GM12878 (cell line): ENCODE measurements around the gene GGPS1. TPM values are rescaled to one million over a fixed set of nuclear protein-coding genes. Genes with fewer than 3 reads are reported as not detected.

Source experiments
- ATAC-seq: fragments of 200-7000 bp; cut with Tn5 transposase; 3 replicates; pipeline ENCODE4 v1.9.1; 2020; ENCODE audit warnings: mild to moderate bottlenecking, moderate library complexity
- BruUV-seq: library from RNA; stranded (reverse); fragments of 400-500 nt; replicated peaks from 2 replicates; lab custom pipeline; 2021; lab: Mats Ljungman, UMichigan
- CTCF ChIA-PET: fragments of 300-600 bp; sonication (Branson Sonifier 250); formaldehyde crosslinking; extraction: SDS; loops from one replicate; lab custom pipeline; 2021; ENCODE audit warnings: inconsistent platforms; lab: Yijun Ruan, JAX
- POLR2A ChIA-PET: fragments of 350-600 bp; formaldehyde crosslinking; extraction: SDS; loops from one replicate; lab custom pipeline; 2021; ENCODE audit warnings: inconsistent platforms; lab: Charles Lee
- RAD21 ChIA-PET: fragments of 300-600 bp; sonication (Branson Sonifier 250); formaldehyde crosslinking; loops from one replicate; lab custom pipeline; 2023; ENCODE audit warnings: antibody characterized with exemption; ENCODE audit not compliant: unreplicated experiment; lab: Charles Lee
- SMC1A ChIA-PET: fragments of 300-600 bp; sonication (Branson Sonifier 250); formaldehyde crosslinking; loops from one replicate; lab custom pipeline; 2023; ENCODE audit not compliant: unreplicated experiment, uncharacterized antibody; lab: Charles Lee
- DNase-seq: peaks from one replicate; pipeline ENCODE4 v3.0.0-alpha.2; 2011; ENCODE audit warnings: low read depth, low spot score
- FAIRE-seq: peaks from 3 replicates; lab custom pipeline; 2011; peaks lifted over from hg19 to GRCh38; lab: Jason Lieb, UNC
- H2AFZ ChIP-seq: 2 replicates; pipeline ENCODE4 v1.6.0; 2011; ENCODE audit warnings: low read depth, low read length, control low read depth; ENCODE audit not compliant: control insufficient read depth
- H3K27ac ChIP-seq: 2 replicates; pipeline ENCODE4 v1.5.1; 2011; ENCODE audit warnings: control low read depth; ENCODE audit not compliant: control insufficient read depth, insufficient read depth
- H3K27me3 ChIP-seq, 2 experiments: replicated peaks in 1 of 2; 2 replicates each; pipeline versions ENCODE4 v1.6.0 to v1.6.1; 2011; ENCODE audit warnings: low read length in 1 of 2; ENCODE audit not compliant: control insufficient read depth in 2 of 2, insufficient read depth in 2 of 2
- H3K36me3 ChIP-seq, 2 experiments: 2 replicates each; pipeline ENCODE4 v1.5.1; 2011; ENCODE audit warnings: low read length in 1 of 2; ENCODE audit not compliant: control insufficient read depth in 2 of 2, insufficient read depth in 2 of 2
- H3K4me1 ChIP-seq: 2 replicates; pipeline ENCODE4 v1.6.1; 2011; ENCODE audit warnings: mild to moderate bottlenecking, low read length, moderate library complexity, mixed read lengths; ENCODE audit not compliant: control insufficient read depth, insufficient read depth
- H3K4me2 ChIP-seq: 2 replicates; pipeline ENCODE4 v1.6.0; 2011; ENCODE audit warnings: control low read depth; ENCODE audit not compliant: control insufficient read depth, insufficient read depth
- H3K4me3 ChIP-seq: fragments of 200-600 bp; sonication (generic); 2 replicates; pipeline ENCODE4 v1.5.1; 2016
- H3K79me2 ChIP-seq: 2 replicates; pipeline ENCODE4 v1.6.0; 2011; ENCODE audit warnings: low read length; ENCODE audit not compliant: control insufficient read depth, insufficient read depth
- H3K9ac ChIP-seq: 2 replicates; pipeline ENCODE4 v1.8.0; 2011; ENCODE audit warnings: low read length, control low read depth, mixed read lengths; ENCODE audit not compliant: control insufficient read depth, insufficient read depth
- H3K9me3 ChIP-seq: replicated peaks from 3 replicates; pipeline ENCODE4 v1.5.1; 2011; ENCODE audit warnings: mild to moderate bottlenecking, low read length; ENCODE audit not compliant: control insufficient read depth, insufficient read depth
- H4K20me1 ChIP-seq: 2 replicates; pipeline ENCODE4 v1.6.0; 2011; ENCODE audit not compliant: control insufficient read depth, insufficient read depth
- CHD2 ChIP-seq: IDR thresholded peaks from 2 replicates; pipeline ENCODE4 v1.6.1; 2011; ENCODE audit warnings: low read depth, low read length, improper control_type of control experiment, borderline replicate concordance
- DPF2 ChIP-seq: fragments of 450-650 bp; IDR thresholded peaks from 2 replicates; pipeline ENCODE4 v1.6.1; 2017; ENCODE audit warnings: mild to moderate bottlenecking
- HCFC1 ChIP-seq: fragments of 150-350 bp; IDR thresholded peaks from 2 replicates; pipeline ENCODE4 v1.6.1; 2014; ENCODE audit warnings: low read length
- IRF5 ChIP-seq: fragments of 450-650 bp; IDR thresholded peaks from 2 replicates; pipeline ENCODE4 v1.6.1; 2017; ENCODE audit warnings: borderline replicate concordance
- JUND ChIP-seq: IDR thresholded peaks from 2 replicates; pipeline ENCODE4 v1.6.1; 2012; ENCODE audit warnings: low read depth, mild to moderate bottlenecking, low read length, improper control_type of control experiment, moderate library complexity
- MTA3 ChIP-seq: IDR thresholded peaks from 2 replicates; pipeline ENCODE4 v1.6.1; 2012; ENCODE audit warnings: low read length, inconsistent platforms, borderline replicate concordance
- RB1 ChIP-seq: fragments of 450-650 bp; formaldehyde crosslinking; IDR thresholded peaks from 2 replicates; pipeline ENCODE4 v1.6.1; 2017; ENCODE audit warnings: mild to moderate bottlenecking, borderline replicate concordance
- ZNF217 ChIP-seq: fragments of 450-650 bp; IDR thresholded peaks from 2 replicates; pipeline ENCODE4 v1.6.1; 2017; ENCODE audit warnings: antibody characterized with exemption, mild to moderate bottlenecking
- ZNF622 ChIP-seq: fragments of 450-650 bp; IDR thresholded peaks from 2 replicates; pipeline ENCODE4 v1.6.1; 2017; ENCODE audit warnings: mild to moderate bottlenecking, inconsistent platforms
- ZSCAN29 ChIP-seq: fragments of 450-650 bp; IDR thresholded peaks from 2 replicates; pipeline ENCODE4 v1.6.1; 2017; ENCODE audit warnings: mild to moderate bottlenecking, moderate library complexity
- WGBS: methylation state at CpG from one replicate; pipeline ENCODE4 v1.1.6; 2016; ENCODE audit warnings: low lambda C conversion rate; ENCODE audit not compliant: insufficient replicate concordance, insufficient coverage; ENCODE audit errors: missing lambda C conversion rate; 5-methylcytosine and 5-hydroxymethylcytosine counted together
- in situ Hi-C: fragments of 300-500 bp; cut with MboI; formaldehyde crosslinking; loops from 9 replicates; pipeline ENCODE4 v1.14.3; 2018; ENCODE audit warnings: mixed read lengths
- intact Hi-C: fragments of 100-400 bp; cut with micrococcal nuclease; formaldehyde crosslinking; loops from one replicate; pipeline ENCODE4 v1.14.2; 2022; ENCODE audit not compliant: unreplicated experiment
- polyA plus RNA-seq, 11 experiments: library from polyadenylated mRNA; depleted of rRNA in 4 of 11; unstranded in 6 of 11; stranded (reverse) in 5 of 11; fragments of >200 nt; fragmentation: Nextera tagmentation in 4 of 11; fragmentation: Illumina TruSeq in 1 of 11; extraction: Ambion mirVana in 4 of 11; extraction: Trizol in 1 of 11; gene quantifications; 1 replicate in 1 of 11; 2 replicates in 10 of 11; pipeline versions ENCODE4 v1.2.1 to v1.2.3, GENCODE V29; 2011 to 2016; ENCODE audit warnings: inconsistent platforms in 2 of 11, missing spikeins in 2 of 11, low read depth in 1 of 11
- total RNA-seq, 4 experiments: library from RNA; depleted of rRNA in 3 of 4; stranded (reverse); fragments of >200 nt in 3 of 4; fragmentation: Illumina TruSeq in 1 of 4; extraction: Trizol in 1 of 4; gene quantifications; 2 replicates each; pipeline versions ENCODE4 v1.2.1 to v1.2.3, GENCODE V29; 2013 to 2021
- TF ChIP-seq, protein P1 (sequence below): IDR thresholded peaks from 2 replicates; pipeline ENCODE4 v1.6.1; 2011; ENCODE audit warnings: low read depth, low read length, improper control_type of control experiment, borderline replicate concordance

GGPS1 gene
- total and polyA plus RNA-seq, 10 of the 15 experiments (the other 5 are each of a cell fraction or from before 2014, with no cell fraction given): 15.1 to 36.0 (median 25.3) TPM

GRCh38 chr1:235299169-235299858 lies 29.1 kb upstream of the GGPS1 start:
- no peak for FAIRE-seq

DNA sequence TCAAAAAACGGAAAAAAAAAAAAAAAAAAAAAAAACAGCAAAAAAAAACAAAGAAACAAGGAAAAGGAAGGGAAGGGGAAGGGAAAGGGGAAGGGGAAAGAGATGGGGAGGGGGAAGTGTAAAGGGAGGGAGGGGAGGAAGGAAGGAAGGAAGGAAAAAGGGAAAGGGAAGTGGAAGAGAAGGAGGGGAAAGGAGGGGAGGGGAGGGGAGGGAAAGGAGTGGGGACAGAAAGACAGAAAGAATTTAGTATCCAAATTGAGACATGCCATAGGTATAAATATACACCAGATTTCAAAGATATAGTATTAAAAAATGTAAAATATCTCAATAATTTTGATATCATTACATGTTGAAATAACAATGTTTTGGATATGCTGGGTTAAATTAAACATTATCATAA lies 26.2 kb upstream of the GGPS1 start:
- H3K4me1 ChIP-seq: 0 out of 2 replicates have a peak, but pooled peaks cover 4% of the 10 kb centered on the region
- no peak overlapping the region for H3K4me2 ChIP-seq
- H3K27ac ChIP-seq: no peak overlapping the region
- ATAC-seq: no peak
- ChIA-PET CTCF (no interaction called here), RAD21 (no interaction called here), POLR2A (no interaction called here), SMC1A (no interaction called here)
- intact Hi-C loops: no loop called here
- no peak overlapping the region for H3K9ac ChIP-seq
- H4K20me1 ChIP-seq: peaks cover 6% of the 10 kb centered on the region; the same call in 1 of the 2 replicates
- peaks cover 67% of the 10 kb centered on the region for H3K79me2 ChIP-seq
- H3K36me3 ChIP-seq: no peaks in the 10 kb centered on the region; a peak in 1 of 4 replicates
- FAIRE-seq: no peak
- H2AFZ ChIP-seq: no peak overlapping the region
- no peak for DNase-seq
- TF ChIP-seq ZNF217: no peak
- TF ChIP-seq MTA3: no peak
- TF ChIP-seq DPF2: no peak
- TF ChIP-seq JUND: no peak
- TF ChIP-seq ZSCAN29: no peak
- TF ChIP-seq RB1: no peak
- TF ChIP-seq, protein P1, sequence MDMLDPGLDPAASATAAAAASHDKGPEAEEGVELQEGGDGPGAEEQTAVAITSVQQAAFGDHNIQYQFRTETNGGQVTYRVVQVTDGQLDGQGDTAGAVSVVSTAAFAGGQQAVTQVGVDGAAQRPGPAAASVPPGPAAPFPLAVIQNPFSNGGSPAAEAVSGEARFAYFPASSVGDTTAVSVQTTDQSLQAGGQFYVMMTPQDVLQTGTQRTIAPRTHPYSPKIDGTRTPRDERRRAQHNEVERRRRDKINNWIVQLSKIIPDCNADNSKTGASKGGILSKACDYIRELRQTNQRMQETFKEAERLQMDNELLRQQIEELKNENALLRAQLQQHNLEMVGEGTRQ: no peak
- no peak for TF ChIP-seq IRF5
- no peak for TF ChIP-seq ZNF622
- TF ChIP-seq CHD2: no peak
- H3K9me3 ChIP-seq: no peaks in the 10 kb centered on the region
- H3K4me3 ChIP-seq: no peak overlapping the region
- in situ Hi-C loops: no loop called here
- no CpG with 5 or more reads among the region's 1 CpG for WGBS
- no TSS peak for BruUV-seq
- no peaks in the 10 kb centered on the region for H3K27me3 ChIP-seq

More at GRCh38 chr1:235299169-235299858, 29.1 kb upstream of the GGPS1 start:
- peaks cover 5% of the 10 kb centered on the region; the same call in 2 of the 3 replicates for H3K9me3 ChIP-seq
- H3K36me3 ChIP-seq: peaks cover 0 to 3% of the 10 kb centered on the region in 2 experiments; a peak in 2 of 4 replicates
- TSS peak; percentile 63 for BruUV-seq
- H4K20me1 ChIP-seq: no peaks in the 10 kb centered on the region; the same call in 1 of the 2 replicates
- H2AFZ ChIP-seq: no peak overlapping the region
- ChIA-PET RAD21 (no interaction called here), SMC1A (interaction anchor here (1.2 to 1.6 kb wide), 3 partner anchors 15 to 40 kb away, joined by 3 read pairs; no protein-coding TSS in a partner anchor), CTCF (no interaction called here), POLR2A (interaction anchor here (0.6 to 1.4 kb wide), 2 partner anchors 23 to 26 kb away, joined by 3 read pairs; no protein-coding TSS in a partner anchor)
- peaks cover 65% of the 10 kb centered on the region for H3K79me2 ChIP-seq
- H3K4me1 ChIP-seq: 0 out of 2 replicates have a peak, but pooled peaks cover 4% of the 10 kb centered on the region
- TF ChIP-seq ZNF622 (no peak), HCFC1 (no peak)
- no peaks in the 10 kb centered on the region for H3K27me3 ChIP-seq
- WGBS: 68% methylated on average over 10 of the region's 10 CpGs
- no peak overlapping the region for H3K9ac ChIP-seq
- intact Hi-C loops (no loop called here), in situ Hi-C loops (no loop called here)
- ATAC-seq (no peak), DNase-seq (no peak)
- no peak overlapping the region for H3K4me3 ChIP-seq
- no peak overlapping the region for H3K27ac ChIP-seq
- no peak overlapping the region for H3K4me2 ChIP-seq
